Thoracic aorta (tissue), 2 donors: Measurements from ENCODE around the gene PEX11G. TPM values are rescaled to one million over a fixed set of nuclear protein-coding genes. Genes with fewer than 3 reads are reported as not detected.

Experiments
- ATAC-seq: fragments of 150-250 bp; one replicate; pipeline ENCODE4 v1.8.0; 2017; ENCODE audit warnings: low read depth; ENCODE audit not compliant: insufficient number of reproducible peaks, low FRiP score
- DNase-seq: peaks from one replicate; pipeline ENCODE4 v3.0.0-alpha.2; 2020; ENCODE audit warnings: low spot score
- H3K27ac ChIP-seq, 2 donors: fragments of 200-600 bp; sonication (generic); 1 replicate in 1 of 2; 2 replicates in 1 of 2; pipeline ENCODE4 v1.5.1; 2016; ENCODE audit warnings: mild to moderate bottlenecking in 2 of 2, moderate library complexity in 2 of 2
- H3K27me3 ChIP-seq: fragments of 200-600 bp; sonication (generic); replicated peaks from 2 replicates; pipeline ENCODE4 v1.6.0; 2016; ENCODE audit warnings: mild to moderate bottlenecking; ENCODE audit not compliant: insufficient read depth
- H3K36me3 ChIP-seq: fragments of 200-600 bp; sonication (generic); one replicate; pipeline ENCODE4 v1.5.1; 2016
- H3K4me1 ChIP-seq, 2 donors: fragments of 200-600 bp; sonication (generic); 1 replicate in 1 of 2; 2 replicates in 1 of 2; pipeline versions ENCODE4 v1.5.1 to v1.6.0; 2016; ENCODE audit warnings: low read depth in 2 of 2, mild to moderate bottlenecking in 1 of 2; ENCODE audit not compliant: control insufficient read depth in 1 of 2
- H3K4me3 ChIP-seq: fragments of 200-600 bp; sonication (generic); 2 replicates; pipeline ENCODE4 v1.5.1; 2016; ENCODE audit warnings: mild to moderate bottlenecking
- H3K9me3 ChIP-seq: fragments of 200-600 bp; sonication (generic); 2 replicates; pipeline ENCODE4 v1.5.1; 2016
- total RNA-seq, 2 donors: library from RNA; depleted of rRNA; stranded (reverse); fragments of >200 nt; gene quantifications; one replicate each; pipeline versions ENCODE4 v1.1.0 to v1.2.3, GENCODE V29; 2016
- TF ChIP-seq, protein P1 (sequence below): fragments of 200-600 bp; sonication (generic); IDR thresholded peaks from one replicate; pipeline ENCODE4 v1.5.1; 2019; ENCODE audit warnings: antibody characterized with exemption

Gene PEX11G
- total RNA-seq, 2 donors from 2014 or later = 0.63 TPM; not detected in 1

DNA sequence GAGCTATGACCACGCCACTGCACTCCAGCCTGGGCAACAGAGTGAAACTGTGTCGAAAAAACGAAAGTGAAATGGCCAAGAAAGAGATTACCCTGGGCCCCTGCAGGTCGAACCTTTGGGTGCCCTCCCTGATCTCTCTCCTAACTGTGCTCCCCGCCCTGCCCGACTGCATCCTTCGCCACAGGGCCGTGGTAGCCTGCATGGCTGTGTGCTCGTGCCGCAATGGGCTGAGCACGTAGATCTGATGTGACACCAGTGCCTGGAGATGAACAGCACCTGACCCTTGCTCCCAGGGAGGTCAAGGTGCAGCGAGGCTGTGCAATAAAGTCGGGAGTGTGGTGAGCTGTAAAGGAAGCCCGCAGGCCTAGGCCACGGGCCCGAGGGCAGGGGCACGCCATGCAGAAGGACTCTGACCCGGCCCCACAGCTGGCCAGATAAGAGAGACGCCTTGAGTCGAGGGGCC lies 60.2 kb downstream of the PEX11G start:
- Histone ChIP-seq H3K27ac (no peak overlapping the region), H3K4me3 (no peak overlapping the region), H3K9me3 (no peaks in the 10 kb centered on the region), H3K36me3 (no peaks in the 10 kb centered on the region), H3K27me3 (no peaks in the 10 kb centered on the region), H3K4me1 (no peaks in the 10 kb centered on the region)
- TF ChIP-seq, protein P1, sequence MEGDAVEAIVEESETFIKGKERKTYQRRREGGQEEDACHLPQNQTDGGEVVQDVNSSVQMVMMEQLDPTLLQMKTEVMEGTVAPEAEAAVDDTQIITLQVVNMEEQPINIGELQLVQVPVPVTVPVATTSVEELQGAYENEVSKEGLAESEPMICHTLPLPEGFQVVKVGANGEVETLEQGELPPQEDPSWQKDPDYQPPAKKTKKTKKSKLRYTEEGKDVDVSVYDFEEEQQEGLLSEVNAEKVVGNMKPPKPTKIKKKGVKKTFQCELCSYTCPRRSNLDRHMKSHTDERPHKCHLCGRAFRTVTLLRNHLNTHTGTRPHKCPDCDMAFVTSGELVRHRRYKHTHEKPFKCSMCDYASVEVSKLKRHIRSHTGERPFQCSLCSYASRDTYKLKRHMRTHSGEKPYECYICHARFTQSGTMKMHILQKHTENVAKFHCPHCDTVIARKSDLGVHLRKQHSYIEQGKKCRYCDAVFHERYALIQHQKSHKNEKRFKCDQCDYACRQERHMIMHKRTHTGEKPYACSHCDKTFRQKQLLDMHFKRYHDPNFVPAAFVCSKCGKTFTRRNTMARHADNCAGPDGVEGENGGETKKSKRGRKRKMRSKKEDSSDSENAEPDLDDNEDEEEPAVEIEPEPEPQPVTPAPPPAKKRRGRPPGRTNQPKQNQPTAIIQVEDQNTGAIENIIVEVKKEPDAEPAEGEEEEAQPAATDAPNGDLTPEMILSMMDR = no peak
- no peak for DNase-seq
- no peak for ATAC-seq

DNA sequence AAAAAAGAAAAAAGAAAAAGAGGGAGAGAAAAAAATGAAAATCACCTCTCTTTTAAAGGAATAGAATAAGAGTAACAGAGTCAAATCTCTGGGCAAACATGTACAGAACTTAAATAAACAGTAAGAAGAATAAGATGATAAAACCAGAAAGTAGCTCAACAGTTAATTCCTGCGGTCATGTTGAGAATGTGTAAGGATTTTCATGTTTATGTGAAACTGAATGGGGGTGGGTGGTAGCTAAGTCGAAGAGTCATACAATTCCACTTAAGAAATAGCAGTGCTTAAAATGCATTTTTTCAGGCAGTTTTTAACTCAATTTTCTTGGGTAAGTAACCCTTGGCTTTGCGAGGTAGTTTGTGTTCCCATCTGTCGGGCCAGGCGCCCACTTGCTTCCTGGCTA lies 60.9 kb downstream of the PEX11G start:
- Histone ChIP-seq H3K4me1 (no peaks in the 10 kb centered on the region), H3K36me3 (no peaks in the 10 kb centered on the region), H3K27ac (no peak overlapping the region), H3K27me3 (no peaks in the 10 kb centered on the region), H3K9me3 (no peaks in the 10 kb centered on the region), H3K4me3 (no peak overlapping the region)
- TF ChIP-seq, protein P1 = no peak
- ATAC-seq (no peak), DNase-seq (no peak)

GRCh38 chr19:7426986-7427385 lies 61.8 kb downstream of the PEX11G start:
- TF ChIP-seq, protein P1 = no peak
- Histone ChIP-seq H3K36me3 (no peaks in the 10 kb centered on the region), H3K4me1 (no peaks in the 10 kb centered on the region), H3K9me3 (no peaks in the 10 kb centered on the region), H3K27ac (no peak overlapping the region), H3K4me3 (no peak overlapping the region), H3K27me3 (no peaks in the 10 kb centered on the region)
- DNase-seq = no peak
- no peak for ATAC-seq

Other genes starting within 250 kb of the PEX11G start
- 100 to 1,000 TPM; 102 to 116 TPM for gene INSR, start 194.6 kb downstream of the PEX11G start, total RNA-seq
- 10 to 100 TPM; 21.8 to 22.7 TPM for gene ARHGEF18, start 140.1 kb downstream of the PEX11G start, total RNA-seq
- gene ZNF358, start 27.1 kb upstream of the PEX11G start, total RNA-seq = 10 to 100 TPM; 44.5 to 88.9 TPM
- gene MCOLN1, start 33.6 kb upstream of the PEX11G start, total RNA-seq = 10 to 100 TPM; 19.6 to 34.8 TPM
- gene PNPLA6, start 46.7 kb upstream of the PEX11G start, total RNA-seq = 100 to 1,000 TPM; 128 to 143 TPM
- gene CAMSAP3, start 106.8 kb upstream of the PEX11G start, total RNA-seq = under 1 TPM in 1 of 2 donors, not detected in 1; 0.85 TPM
- gene XAB2, start 140.5 kb upstream of the PEX11G start, total RNA-seq = 10 to 100 TPM; 34.1 to 40.6 TPM
- 10 to 100 TPM in 1 of 2 donors, 1 to 10 TPM in 1; 4.5 to 11.9 TPM for gene PET100, start 140.8 kb upstream of the PEX11G start, total RNA-seq
- gene PCP2, start 144.7 kb upstream of the PEX11G start, total RNA-seq = not detected
- gene STXBP2, start 148.1 kb upstream of the PEX11G start, total RNA-seq = 10 to 100 TPM; 20.2 to 23.4 TPM
- not detected for gene RETN, start 180.0 kb upstream of the PEX11G start, total RNA-seq
- gene MCEMP1, start 188.1 kb upstream of the PEX11G start, total RNA-seq = under 1 TPM in 1 of 2 donors, not detected in 1; 0.92 TPM
- 10 to 100 TPM; 69.8 to 70.0 TPM for gene TRAPPC5, start 191.8 kb upstream of the PEX11G start, total RNA-seq
- 1 to 10 TPM; 1.4 to 1.5 TPM for gene FCER2, start 213.1 kb upstream of the PEX11G start, total RNA-seq
- 1 to 10 TPM in 1 of 2 donors, under 1 TPM in 1; 0.49 to 6.2 TPM for gene CLEC4G, start 243.1 kb upstream of the PEX11G start, total RNA-seq